Right atrium auricular region (tissue), 2 donors: Measurements from ENCODE around the gene NDUFS5. TPM values are rescaled to one million over a fixed set of nuclear protein-coding genes. Genes with fewer than 3 reads are reported as not detected.
"Not testable (repeated sequence)": the region's sequence is repeated elsewhere in the genome, so short reads cannot be mapped to it uniquely, and the experiment has no call there.

ENCODE experiments used
- DNase-seq: peaks from one replicate; pipeline ENCODE4 v3.0.0-alpha.2; 2019; ENCODE audit warnings: low spot score
- H3K27ac ChIP-seq, 2 donors: fragments of 200-600 bp; sonication (generic); 1 replicate in 1 of 2; 2 replicates in 1 of 2; pipeline ENCODE4 v1.5.1; 2016 to 2019
- H3K27me3 ChIP-seq, 2 donors: fragments of 200-600 bp; sonication (generic); one replicate each; pipeline versions ENCODE4 v1.5.1 to v1.6.0; 2017 to 2019
- H3K36me3 ChIP-seq: fragments of 200-600 bp; sonication (generic); one replicate; pipeline ENCODE4 v1.5.1; 2016
- H3K4me1 ChIP-seq, 2 donors: fragments of 200-600 bp; sonication (generic); one replicate each; pipeline versions ENCODE4 v1.5.1 to v1.6.0; 2017 to 2019
- H3K4me3 ChIP-seq, 2 donors: fragments of 200-600 bp; sonication (generic); 1 replicate in 1 of 2; 2 replicates in 1 of 2; pipeline ENCODE4 v1.5.1; 2017 to 2019; ENCODE audit warnings: mild to moderate bottlenecking in 1 of 2, moderate library complexity in 1 of 2
- H3K9me3 ChIP-seq, 2 donors: fragments of 200-600 bp; sonication (generic); one replicate each; pipeline ENCODE4 v1.5.1; 2019
- total RNA-seq, 2 donors: library from RNA; depleted of rRNA; stranded (reverse); fragments of >200 nt; gene quantifications; one replicate each; pipeline ENCODE4 v1.1.0, GENCODE V29; 2016
- TF ChIP-seq, protein P1 (sequence below), 2 donors: fragments of 200-600 bp; sonication (generic); IDR thresholded peaks; one replicate each; pipeline ENCODE4 v1.5.1; 2019; ENCODE audit warnings: antibody characterized with exemption in 2 of 2

NDUFS5 gene
- total RNA-seq, 2 donors from 2014 or later = 1,281 to 1,828 TPM

- TF ChIP-seq, protein P1, sequence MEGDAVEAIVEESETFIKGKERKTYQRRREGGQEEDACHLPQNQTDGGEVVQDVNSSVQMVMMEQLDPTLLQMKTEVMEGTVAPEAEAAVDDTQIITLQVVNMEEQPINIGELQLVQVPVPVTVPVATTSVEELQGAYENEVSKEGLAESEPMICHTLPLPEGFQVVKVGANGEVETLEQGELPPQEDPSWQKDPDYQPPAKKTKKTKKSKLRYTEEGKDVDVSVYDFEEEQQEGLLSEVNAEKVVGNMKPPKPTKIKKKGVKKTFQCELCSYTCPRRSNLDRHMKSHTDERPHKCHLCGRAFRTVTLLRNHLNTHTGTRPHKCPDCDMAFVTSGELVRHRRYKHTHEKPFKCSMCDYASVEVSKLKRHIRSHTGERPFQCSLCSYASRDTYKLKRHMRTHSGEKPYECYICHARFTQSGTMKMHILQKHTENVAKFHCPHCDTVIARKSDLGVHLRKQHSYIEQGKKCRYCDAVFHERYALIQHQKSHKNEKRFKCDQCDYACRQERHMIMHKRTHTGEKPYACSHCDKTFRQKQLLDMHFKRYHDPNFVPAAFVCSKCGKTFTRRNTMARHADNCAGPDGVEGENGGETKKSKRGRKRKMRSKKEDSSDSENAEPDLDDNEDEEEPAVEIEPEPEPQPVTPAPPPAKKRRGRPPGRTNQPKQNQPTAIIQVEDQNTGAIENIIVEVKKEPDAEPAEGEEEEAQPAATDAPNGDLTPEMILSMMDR (IDR thresholded peaks at IDR 0.05) = no peak
- DNase-seq = no peak
- H3K36me3 ChIP-seq = peaks cover 94% of the 10 kb centered on the region
- no peaks in the 10 kb centered on the region for H3K9me3 ChIP-seq
- H3K4me3 ChIP-seq = no peak overlapping the region
- H3K27ac ChIP-seq = no peak overlapping the region
- peaks cover 0 to 13% of the 10 kb centered on the region in 2 donors for H3K4me1 ChIP-seq
- H3K27me3 ChIP-seq = no peaks in the 10 kb centered on the region
Measured at GRCh38 chr1:39006287-39006686, 19.9 kb upstream of the NDUFS5 start.

GRCh38 chr1:39006726-39007645, 19.2 kb upstream of the NDUFS5 start:
- H3K36me3 ChIP-seq = peaks cover 88% of the 10 kb centered on the region
- H3K4me1 ChIP-seq = peaks cover 0 to 13% of the 10 kb centered on the region in 2 donors
- DNase-seq = no peak
- TF ChIP-seq, protein P1 (IDR thresholded peaks at IDR 0.05) = no peak
- no peaks in the 10 kb centered on the region for H3K27me3 ChIP-seq
- H3K9me3 ChIP-seq = no peaks in the 10 kb centered on the region
- no peak overlapping the region for H3K27ac ChIP-seq
- H3K4me3 ChIP-seq = no peak overlapping the region

DNA sequence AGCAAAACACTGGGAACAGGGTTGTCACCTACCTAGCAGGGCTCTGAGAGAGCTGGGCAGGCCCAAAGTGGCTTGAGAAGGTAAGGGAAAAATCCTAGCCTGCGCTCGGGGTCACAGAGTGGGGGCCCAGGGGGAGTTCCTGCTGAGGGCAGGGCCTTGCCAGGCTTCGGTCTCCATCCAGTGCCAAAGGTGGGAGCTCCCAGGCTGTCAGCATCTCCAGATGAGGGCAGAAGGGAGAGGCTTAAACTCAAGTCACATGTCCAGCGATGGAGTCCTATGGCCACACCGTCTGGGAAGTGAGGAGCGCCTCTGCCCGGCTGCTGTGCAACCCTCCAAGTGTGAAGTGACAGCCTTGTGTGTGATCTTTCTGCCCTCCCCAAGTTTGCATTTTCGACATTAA, 11.2 kb upstream of the NDUFS5 start:
- DNase-seq, H3K27me3 ChIP-seq, H3K9me3 ChIP-seq, H3K27ac ChIP-seq, H3K4me1 ChIP-seq, H3K4me3 ChIP-seq: not testable (repeated sequence)
- H3K36me3 ChIP-seq = peaks cover 14% of the 10 kb centered on the region

GRCh38 chr1:39016604-39017171, 9.5 kb upstream of the NDUFS5 start:
- Histone ChIP-seq H3K27me3 (no peaks in the 10 kb centered on the region), H3K4me1 (no peaks in the 10 kb centered on the region), H3K9me3 (no peaks in the 10 kb centered on the region), H3K27ac (no peak overlapping the region), H3K36me3 (no peaks in the 10 kb centered on the region), H3K4me3 (no peak overlapping the region)
- TF ChIP-seq, protein P1 (IDR thresholded peaks at IDR 0.05) = no peak
- no peak for DNase-seq

DNA sequence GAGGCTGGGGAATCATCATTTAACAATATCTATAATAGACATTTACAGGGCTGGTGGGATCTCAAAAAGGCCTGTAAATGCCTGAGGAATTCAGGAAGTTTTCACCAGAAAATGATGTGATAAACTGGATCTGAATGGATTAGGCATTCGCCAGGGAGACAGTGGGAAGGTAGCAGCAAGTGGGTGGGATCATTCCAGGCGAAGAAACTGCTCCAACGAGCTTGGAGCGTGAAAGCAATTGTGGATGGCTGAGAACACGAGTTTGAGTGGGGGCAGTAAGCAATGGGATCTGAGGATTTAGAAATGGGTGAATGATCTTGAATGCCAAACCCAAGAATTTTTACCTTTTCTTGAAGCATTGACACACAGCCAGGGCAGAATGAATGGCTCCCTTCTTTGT, 8.9 kb upstream of the NDUFS5 start:
- no peaks in the 10 kb centered on the region for H3K36me3 ChIP-seq
- H3K27ac ChIP-seq = no peak overlapping the region
- TF ChIP-seq, protein P1 (IDR thresholded peaks at IDR 0.05) = no peak
- H3K9me3 ChIP-seq = no peaks in the 10 kb centered on the region
- no peak for DNase-seq
- no peaks in the 10 kb centered on the region for H3K27me3 ChIP-seq
- H3K4me3 ChIP-seq = no peak overlapping the region
- no peaks in the 10 kb centered on the region for H3K4me1 ChIP-seq

DNA sequence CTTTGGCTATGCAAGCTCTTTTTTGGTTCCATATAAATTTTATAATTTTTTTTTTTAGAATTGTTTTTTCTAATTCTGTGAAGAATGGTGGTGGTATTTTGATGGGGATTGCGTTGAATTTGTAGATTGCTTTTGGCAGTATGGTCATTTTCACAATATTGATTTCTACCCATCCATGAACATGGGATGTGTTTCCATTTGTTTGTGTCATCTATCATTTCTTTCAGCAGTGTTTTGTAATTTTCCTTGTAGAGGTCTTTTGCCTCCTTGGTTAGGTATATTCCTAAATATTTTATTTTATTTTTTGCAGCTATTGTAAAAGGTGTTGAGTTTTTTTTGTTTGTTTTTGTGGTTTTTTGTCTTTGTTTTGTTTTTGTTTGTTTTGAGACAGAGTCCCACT, 5.7 kb upstream of the NDUFS5 start:
- not testable (repeated sequence) for H3K27me3 ChIP-seq, H3K36me3 ChIP-seq, H3K4me3 ChIP-seq, H3K27ac ChIP-seq, H3K9me3 ChIP-seq, H3K4me1 ChIP-seq, DNase-seq
